HUES6 (cell line): ENCODE data around the gene SYAP1.

Source experiments
- H3K27ac ChIP-seq: 2 replicates; pipeline ENCODE4 v1.7.0; 2013; ENCODE audit warnings: low read depth, mild to moderate bottlenecking, low read length, inconsistent platforms
- H3K27me3 ChIP-seq: 2 replicates; pipeline ENCODE4 v1.6.1; 2013; ENCODE audit warnings: low read length; ENCODE audit not compliant: control insufficient read depth, insufficient read depth
- H3K36me3 ChIP-seq: 2 replicates; pipeline ENCODE4 v1.6.1; 2013; ENCODE audit warnings: low read length; ENCODE audit not compliant: control insufficient read depth, insufficient read depth
- H3K4me1 ChIP-seq: 2 replicates; pipeline ENCODE4 v1.6.1; 2013; ENCODE audit warnings: low read length; ENCODE audit not compliant: control insufficient read depth, insufficient read depth
- H3K4me3 ChIP-seq: 2 replicates; pipeline ENCODE4 v1.5.1; 2013; ENCODE audit warnings: low read depth, low read length
- H3K9ac ChIP-seq: one replicate; pipeline ENCODE4 v1.6.1; 2013; ENCODE audit warnings: mild to moderate bottlenecking, low read length
- H3K9me3 ChIP-seq: 2 replicates; pipeline ENCODE4 v1.6.1; 2013; ENCODE audit warnings: low read depth, low read length; ENCODE audit not compliant: control insufficient read depth, insufficient read depth

Gene SYAP1

GRCh38 chrX:16804923-16805464 lies 85.6 kb downstream of the SYAP1 start:
- H3K4me1 ChIP-seq: peaks cover 12% of the 10 kb centered on the region; the same call in 1 of the 2 replicates
- peaks cover 39% of the 10 kb centered on the region for H3K36me3 ChIP-seq
- no peak overlapping the region for H3K27ac ChIP-seq
- H3K4me3 ChIP-seq: no peak overlapping the region
- H3K27me3 ChIP-seq: no peaks in the 10 kb centered on the region
- no peak overlapping the region for H3K9ac ChIP-seq
- no peaks in the 10 kb centered on the region for H3K9me3 ChIP-seq

GRCh38 chrX:16807548-16807947 lies 88.1 kb downstream of the SYAP1 start:
- H3K4me3 ChIP-seq: no peak overlapping the region
- H3K27me3 ChIP-seq: no peaks in the 10 kb centered on the region
- H3K9ac ChIP-seq: no peak overlapping the region
- H3K27ac ChIP-seq: peak overlapping the region; percentile 37; the same call in 1 of the 2 replicates
- peaks cover 12% of the 10 kb centered on the region; the same call in 1 of the 2 replicates for H3K4me1 ChIP-seq
- H3K36me3 ChIP-seq: peaks cover 27% of the 10 kb centered on the region
- no peaks in the 10 kb centered on the region for H3K9me3 ChIP-seq

- Histone ChIP-seq H3K9me3 (no peaks in the 10 kb centered on the region), H3K4me3 (no peak overlapping the region), H3K27me3 (no peaks in the 10 kb centered on the region), H3K9ac (no peak overlapping the region), H3K27ac (no peak overlapping the region), H3K4me1 (peaks cover 12% of the 10 kb centered on the region; the same call in 1 of the 2 replicates), H3K36me3 (peaks cover 26% of the 10 kb centered on the region)
Observed at GRCh38 chrX:16807976-16808542, 88.6 kb downstream of the SYAP1 start.

- H3K4me3 ChIP-seq: no peak overlapping the region
- H3K27me3 ChIP-seq: no peaks in the 10 kb centered on the region; the same call in 1 of the 2 replicates
- no peak overlapping the region for H3K27ac ChIP-seq
- no peaks in the 10 kb centered on the region for H3K9me3 ChIP-seq
- H3K9ac ChIP-seq: no peak overlapping the region
- peaks cover 46% of the 10 kb centered on the region for H3K36me3 ChIP-seq
- H3K4me1 ChIP-seq: no peaks in the 10 kb centered on the region
Observed at GRCh38 chrX:16814597-16814996, 95.2 kb downstream of the SYAP1 start.
